ENCODE data around the gene TMC8. TPM values are rescaled to one million over a fixed set of nuclear protein-coding genes. Genes with fewer than 3 reads are reported as not detected.
"Not testable (repeated sequence)": the region's sequence is repeated elsewhere in the genome, so short reads cannot be mapped to it uniquely, and the experiment has no call there.

Gene TMC8
- polyA plus RNA-seq, 3 donors from 2014 or later: 55.2 to 170 (median 58.2) TPM

GRCh38 chr17:78112518-78113471 is 17.8 kb upstream of the TMC8 start:
- DNase-seq: peak; percentile 74 to 79 (median 77)
- peaks cover 15 to 35% (median 27%) of the 10 kb centered on the region in 3 donors for H3K27me3 Mint-ChIP-seq (ENCODE audit: low read depth in 3 of 3)
- H3K4me1 Mint-ChIP-seq: peaks cover 31 to 33% of the 10 kb centered on the region in 2 donors
- H3K9me3 Mint-ChIP-seq: no peaks in the 10 kb centered on the region
- peaks cover 13 to 24% (median 13%) of the 10 kb centered on the region in 3 donors for H3K36me3 Mint-ChIP-seq
- peak overlapping the region; percentile 82 to 96 (median 94) for H3K27ac Mint-ChIP-seq
- peak overlapping the region in 4 of 5 donors; percentile 16 to 61 (median 43) for H3K4me3 Mint-ChIP-seq

GRCh38 chr17:78113804-78114785 is 16.5 kb upstream of the TMC8 start:
- Mint-ChIP-seq H3K27ac (peak overlapping the region; percentile 82 to 96 (median 94)), H3K4me1 (peaks cover 35 to 37% of the 10 kb centered on the region in 2 donors), H3K4me3 (peak overlapping the region; percentile 13 to 57 (median 44)), H3K27me3 (ENCODE audit: low read depth in 3 of 3) (peaks cover 15 to 29% (median 21%) of the 10 kb centered on the region in 3 donors), H3K9me3 (no peaks in the 10 kb centered on the region), H3K36me3 (peaks cover 13 to 28% (median 16%) of the 10 kb centered on the region in 3 donors)
- DNase-seq: peak; percentile 70 to 76 (median 75)

- Mint-ChIP-seq H3K27me3 (ENCODE audit: low read depth in 3 of 3) (peaks cover 13 to 29% (median 21%) of the 10 kb centered on the region in 3 donors), H3K36me3 (peaks cover 13 to 26% (median 16%) of the 10 kb centered on the region in 3 donors), H3K27ac (peak overlapping the region; percentile 53 to 96 (median 92)), H3K4me3 (no peak overlapping the region), H3K4me1 (peaks cover 37% of the 10 kb centered on the region in 2 donors), H3K9me3 (no peaks in the 10 kb centered on the region)
- no peak for DNase-seq
Observed at GRCh38 chr17:78114831-78115723, 15.5 kb upstream of the TMC8 start.

GRCh38 chr17:78115803-78116202 is 14.8 kb upstream of the TMC8 start:
- peaks cover 13 to 29% (median 18%) of the 10 kb centered on the region in 3 donors for H3K27me3 Mint-ChIP-seq (ENCODE audit: low read depth in 3 of 3)
- peaks cover 43 to 44% of the 10 kb centered on the region in 2 donors for H3K4me1 Mint-ChIP-seq
- H3K9me3 Mint-ChIP-seq, H3K4me3 Mint-ChIP-seq, DNase-seq: not testable (repeated sequence)
- peak overlapping the region in 2 of 6 donors; percentile 35 to 49 for H3K27ac Mint-ChIP-seq
- peaks cover 9 to 22% (median 16%) of the 10 kb centered on the region in 3 donors for H3K36me3 Mint-ChIP-seq

- H3K36me3 Mint-ChIP-seq: peaks cover 9 to 27% (median 16%) of the 10 kb centered on the region in 3 donors
- peaks cover 13 to 28% (median 18%) of the 10 kb centered on the region in 3 donors for H3K27me3 Mint-ChIP-seq (ENCODE audit: low read depth in 3 of 3)
- H3K27ac Mint-ChIP-seq: peak overlapping the region in 1 of 6 donors; percentile 22
- DNase-seq: no peak
- H3K4me3 Mint-ChIP-seq: no peak overlapping the region
- H3K4me1 Mint-ChIP-seq: peaks cover 49 to 50% of the 10 kb centered on the region in 2 donors
- no peaks in the 10 kb centered on the region for H3K9me3 Mint-ChIP-seq
Observed at GRCh38 chr17:78116411-78116810, 14.2 kb upstream of the TMC8 start.

GRCh38 chr17:78117027-78117981 is 13.3 kb upstream of the TMC8 start:
- peak overlapping the region in 2 of 5 donors; percentile 21 to 59 for H3K4me3 Mint-ChIP-seq
- H3K4me1 Mint-ChIP-seq: peaks cover 58% of the 10 kb centered on the region in 2 donors
- H3K27ac Mint-ChIP-seq: peak overlapping the region; percentile 71 to 89 (median 80)
- DNase-seq: peak in 2 of 3 donors; percentile 40 to 49
- no peaks in the 10 kb centered on the region for H3K9me3 Mint-ChIP-seq
- H3K36me3 Mint-ChIP-seq: peaks cover 9 to 29% (median 16%) of the 10 kb centered on the region in 3 donors
- H3K27me3 Mint-ChIP-seq (ENCODE audit: low read depth in 3 of 3): peaks cover 13 to 32% (median 23%) of the 10 kb centered on the region in 3 donors

- Mint-ChIP-seq H3K27me3 (ENCODE audit: low read depth in 3 of 3) (peaks cover 4 to 33% (median 25%) of the 10 kb centered on the region in 3 donors), H3K4me3 (no peak overlapping the region), H3K36me3 (peaks cover 8 to 33% (median 8%) of the 10 kb centered on the region in 3 donors), H3K4me1 (peaks cover 58 to 61% of the 10 kb centered on the region in 2 donors), H3K9me3 (no peaks in the 10 kb centered on the region), H3K27ac (no peak overlapping the region)
- no peak for DNase-seq
Observed at GRCh38 chr17:78118801-78119241, 11.8 kb upstream of the TMC8 start.

GRCh38 chr17:78120537-78120936 is 10.0 kb upstream of the TMC8 start:
- Mint-ChIP-seq H3K27ac (peak overlapping the region; percentile 71 to 96 (median 92)), H3K36me3 (peaks cover 2 to 23% (median 8%) of the 10 kb centered on the region in 3 donors), H3K27me3 (ENCODE audit: low read depth in 3 of 3) (peaks cover 2 to 21% (median 21%) of the 10 kb centered on the region in 3 donors), H3K4me3 (peak overlapping the region; percentile 23 to 86 (median 48)), H3K9me3 (no peaks in the 10 kb centered on the region), H3K4me1 (peaks cover 48 to 57% of the 10 kb centered on the region in 2 donors)
- DNase-seq: no peak

GRCh38 chr17:78120971-78121800 is 9.4 kb upstream of the TMC8 start:
- Mint-ChIP-seq H3K4me1 (peaks cover 48 to 57% of the 10 kb centered on the region in 2 donors), H3K27me3 (ENCODE audit: low read depth in 3 of 3) (peaks cover 2 to 21% (median 21%) of the 10 kb centered on the region in 3 donors), H3K36me3 (peaks cover 2 to 23% (median 8%) of the 10 kb centered on the region in 3 donors)

GRCh38 chr17:78121801-78122215 is 8.8 kb upstream of the TMC8 start:
- Mint-ChIP-seq H3K27ac (peak overlapping the region; percentile 88 to 96 (median 95)), H3K4me3 (peak overlapping the region; percentile 67 to 86 (median 84)), H3K36me3 (peaks cover 2 to 23% (median 8%) of the 10 kb centered on the region in 3 donors), H3K4me1 (peaks cover 52 to 60% of the 10 kb centered on the region in 2 donors), H3K27me3 (ENCODE audit: low read depth in 3 of 3) (peaks cover 2 to 21% (median 20%) of the 10 kb centered on the region in 3 donors), H3K9me3 (no peaks in the 10 kb centered on the region)
- no peak for DNase-seq

More at GRCh38 chr17:78120971-78121800, 9.4 kb upstream of the TMC8 start:
- Mint-ChIP-seq H3K4me3 (peak overlapping the region; percentile 67 to 86 (median 84)), H3K27ac (peak overlapping the region; percentile 88 to 96 (median 95)), H3K9me3 (no peaks in the 10 kb centered on the region)
- DNase-seq: peak; percentile 74 to 79 (median 77)

Data from immature natural killer cell (primary cell).